Daoy (cell line): ENCODE data around the gene ABRACL. TPM values are rescaled to one million over a fixed set of nuclear protein-coding genes. Genes with fewer than 3 reads are reported as not detected.
"Not testable (repeated sequence)": the region's sequence is repeated elsewhere in the genome, so short reads cannot be mapped to it uniquely, and the experiment has no call there.

Experiments used
- DNase-seq: peaks from one replicate; pipeline ENCODE4 v3.0.0-alpha.2; 2015; ENCODE audit warnings: low read depth
- total RNA-seq: library from RNA; depleted of rRNA; stranded (reverse); fragments of >200 nt; shearing (Covaris generic); gene quantifications from 2 replicates; pipeline ENCODE4 v1.2.3, GENCODE V29; 2014; rRNA removed

Gene ABRACL, protein sequence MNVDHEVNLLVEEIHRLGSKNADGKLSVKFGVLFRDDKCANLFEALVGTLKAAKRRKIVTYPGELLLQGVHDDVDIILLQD
- 83.1 and 85.8 TPM in 2 replicates for total RNA-seq

- DNase-seq = peak; percentile 84
Measured at GRCh38 chr6:139028658-139029469, at the start of gene ABRACL. ABRACL (plus strand) TSS chr6:139028745; CDS start chr6:139034161, 5,416 bp downstream.

DNA sequence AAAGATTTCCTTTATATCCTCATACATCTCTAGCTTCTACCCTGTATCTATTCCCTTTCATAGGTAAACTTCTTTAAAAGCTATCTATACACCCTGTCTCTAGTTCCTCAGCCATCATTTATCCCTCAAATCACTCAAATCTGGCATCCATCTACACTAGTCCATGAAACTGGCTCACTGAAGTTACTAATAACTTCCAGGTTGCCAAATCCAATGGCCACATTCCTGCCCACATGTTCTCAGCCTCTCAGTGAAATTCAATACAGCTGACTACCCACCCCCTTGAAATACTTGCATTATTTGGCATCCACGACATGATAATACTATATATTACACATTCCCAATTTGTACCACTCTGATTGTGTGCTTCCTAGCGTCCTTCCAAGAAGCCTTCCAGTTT, 49.2 kb upstream of the ABRACL start:
- DNase-seq = peak; percentile 21

- no peak for DNase-seq
Measured at GRCh38 chr6:138979813-138980668, 48.5 kb upstream of the ABRACL start.

DNA sequence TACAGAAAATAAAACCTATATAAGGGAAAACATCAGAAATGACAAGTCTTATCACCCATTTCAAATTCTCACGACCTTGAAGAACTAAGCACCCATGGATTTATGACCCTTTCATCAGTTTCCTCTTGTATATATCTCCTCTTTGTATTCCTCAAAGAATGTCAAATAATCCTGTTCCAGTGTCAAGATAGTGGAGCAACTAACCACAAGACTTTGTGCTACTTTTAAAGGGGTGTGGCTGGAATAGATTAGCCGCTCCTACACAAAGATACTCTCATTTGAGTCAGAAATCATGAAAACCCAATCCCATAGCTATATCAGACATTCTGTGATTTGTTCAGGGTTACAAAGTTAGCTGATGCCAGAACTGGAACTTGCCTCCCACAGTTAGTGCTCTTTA, 47.1 kb upstream of the ABRACL start:
- DNase-seq = no peak

DNA sequence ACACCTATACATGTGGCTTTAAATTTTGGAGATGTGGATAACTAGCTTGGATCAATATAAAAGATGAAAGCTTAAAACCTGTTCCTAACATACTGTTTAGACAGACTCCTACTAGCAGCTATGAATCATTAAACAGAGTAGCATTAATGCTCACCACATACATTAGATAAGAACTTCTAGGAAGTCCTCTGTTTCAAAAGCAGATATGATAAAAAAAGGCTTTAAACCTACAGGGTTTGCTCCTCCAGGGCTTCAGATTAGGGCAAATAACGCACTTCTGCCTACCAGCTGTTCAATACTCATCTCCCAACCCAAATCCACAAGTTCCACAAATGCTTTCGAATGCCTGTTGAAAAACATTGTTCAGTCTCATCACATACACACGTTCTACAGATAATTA, 42.0 kb upstream of the ABRACL start:
- DNase-seq = no peak

DNA sequence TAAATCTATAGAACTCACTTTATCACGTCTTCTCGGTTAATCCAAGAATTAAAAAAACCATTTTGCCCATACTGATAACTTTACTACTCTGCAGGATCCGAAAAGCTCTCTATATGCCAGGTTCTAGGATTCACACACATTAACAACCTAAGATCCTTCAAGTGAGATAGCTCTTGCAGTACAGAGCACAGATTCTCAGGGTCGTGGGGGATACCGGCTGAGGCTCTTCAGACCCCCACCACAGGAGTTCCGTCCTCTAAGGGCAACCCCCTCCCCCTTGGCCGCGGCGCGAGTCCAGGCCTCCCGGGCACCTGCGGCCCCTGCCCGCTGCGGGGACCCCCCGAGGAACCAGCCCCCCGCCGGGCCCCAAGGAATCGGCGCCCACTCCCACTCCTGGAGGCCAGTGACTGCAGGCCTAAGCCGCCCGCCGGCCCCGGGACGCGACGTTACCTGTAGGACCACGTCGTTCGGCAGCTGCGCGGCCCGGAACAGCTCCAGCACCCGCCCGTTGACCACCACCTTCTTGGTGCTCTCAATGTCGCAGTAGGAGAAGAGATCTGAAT, 41.4 kb upstream of the ABRACL start:
- no peak for DNase-seq

DNA sequence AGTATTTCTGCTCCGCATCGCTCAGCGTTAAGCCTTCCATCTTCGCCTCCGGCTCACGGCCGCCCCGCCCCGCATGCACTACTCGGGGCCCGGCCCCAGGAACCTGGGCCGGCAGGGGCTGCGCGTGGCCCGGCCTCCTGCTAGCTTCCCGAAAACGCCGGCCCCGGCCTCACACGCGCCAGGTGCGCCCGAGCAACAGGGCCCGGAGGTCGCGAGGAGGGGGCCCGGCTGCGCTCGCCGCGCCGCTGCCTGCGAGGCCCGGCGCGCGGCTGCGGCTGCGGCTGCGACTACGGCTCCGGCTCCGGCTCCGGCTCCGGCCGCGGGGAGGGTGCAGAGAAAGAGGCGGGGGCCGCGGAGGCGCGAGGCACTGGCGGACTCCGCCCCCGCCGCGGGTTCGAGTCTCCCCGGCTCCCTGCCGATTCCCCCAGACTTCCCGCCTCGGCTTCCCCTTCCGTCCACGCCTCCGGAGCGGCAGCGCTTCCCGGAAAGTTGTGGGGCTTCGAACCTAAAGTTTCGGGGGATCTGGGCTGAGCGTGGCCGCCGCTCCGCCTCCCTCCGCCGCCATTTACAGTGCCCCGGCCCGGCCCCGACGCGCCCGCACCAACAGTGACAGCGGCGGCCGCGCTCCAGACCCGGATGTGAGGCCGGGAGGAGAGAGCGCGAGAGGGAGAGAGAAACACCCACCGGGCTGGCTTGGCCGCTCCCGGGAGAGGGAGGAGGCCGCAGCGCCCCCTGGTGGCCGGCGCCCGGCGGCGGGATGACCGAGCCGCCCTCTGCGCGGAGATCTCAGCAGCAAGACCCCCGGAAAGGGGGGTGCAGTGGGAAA, 40.7 kb upstream of the ABRACL start, which contains the start of gene REPS1:
Gene REPS1 (minus strand): TSS at position 611 of the 826 bp plus-strand sequence. CDS start 571 bp downstream, at position 40.
- peak; percentile 93 for DNase-seq

DNA sequence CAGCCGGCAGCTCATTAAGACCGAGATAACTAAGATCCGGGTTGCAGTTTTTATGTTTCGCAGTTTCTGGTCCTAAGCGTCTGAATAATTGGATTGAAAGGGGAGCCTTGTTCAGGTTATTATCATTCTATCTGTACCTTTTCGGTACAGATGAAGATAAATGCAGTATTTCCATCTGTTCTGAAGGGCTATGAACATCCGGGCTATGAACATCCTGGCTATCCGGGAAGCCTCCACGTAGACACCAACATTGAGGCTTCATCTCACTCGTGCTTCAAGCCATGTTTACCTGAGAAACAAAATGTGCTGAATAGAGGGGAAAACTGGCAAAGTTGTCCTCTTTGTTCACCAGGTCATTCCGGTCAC, 40.1 kb upstream of the ABRACL start:
- peak; percentile 10 for DNase-seq

- no peak for DNase-seq
Measured at GRCh38 chr6:138989098-138989983, 39.2 kb upstream of the ABRACL start.

DNA sequence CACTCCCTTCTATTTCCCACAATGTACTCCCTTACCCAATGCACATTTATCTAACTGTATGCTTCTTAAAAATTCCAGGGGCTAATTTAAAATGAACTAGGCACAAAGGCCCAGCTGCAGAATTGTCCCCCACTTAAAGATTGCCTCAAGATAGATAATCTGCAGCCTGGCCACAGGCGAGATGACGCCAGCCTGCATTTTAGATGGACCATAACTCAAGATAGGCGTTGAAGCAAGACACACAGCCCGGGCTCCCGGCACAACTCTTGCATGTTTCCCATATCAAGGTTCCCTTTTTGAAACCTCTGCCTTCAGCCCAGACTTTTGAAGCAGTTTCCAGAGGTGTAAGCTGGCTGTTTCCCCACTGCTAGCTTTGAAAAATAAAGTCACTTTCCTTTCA, 37.3 kb upstream of the ABRACL start:
- no peak for DNase-seq

GRCh38 chr6:138992965-138993364, 35.6 kb upstream of the ABRACL start:
- not testable (repeated sequence) for DNase-seq

DNA sequence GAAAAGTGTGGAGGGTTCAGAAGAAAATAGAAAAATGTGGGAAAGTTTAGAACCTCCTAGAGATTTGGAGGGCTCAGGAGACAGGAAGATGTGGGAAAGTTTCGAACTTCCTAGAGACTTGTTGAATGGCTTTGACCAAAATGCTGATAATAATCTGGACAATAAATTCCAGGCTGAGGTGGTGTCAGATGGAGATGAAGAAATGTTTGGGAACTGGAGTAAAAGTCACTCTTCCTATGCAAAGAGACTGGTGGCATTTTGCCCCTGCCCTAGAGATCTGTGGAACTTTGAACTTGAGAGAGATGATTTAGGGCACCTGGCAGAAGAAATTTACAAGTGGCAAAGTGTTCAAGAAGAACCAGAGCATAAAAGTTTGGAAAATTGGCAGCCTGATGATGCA, 35.1 kb upstream of the ABRACL start:
- DNase-seq = not testable (repeated sequence)

GRCh38 chr6:138996524-138996923, 32.0 kb upstream of the ABRACL start:
- DNase-seq = no peak

DNA sequence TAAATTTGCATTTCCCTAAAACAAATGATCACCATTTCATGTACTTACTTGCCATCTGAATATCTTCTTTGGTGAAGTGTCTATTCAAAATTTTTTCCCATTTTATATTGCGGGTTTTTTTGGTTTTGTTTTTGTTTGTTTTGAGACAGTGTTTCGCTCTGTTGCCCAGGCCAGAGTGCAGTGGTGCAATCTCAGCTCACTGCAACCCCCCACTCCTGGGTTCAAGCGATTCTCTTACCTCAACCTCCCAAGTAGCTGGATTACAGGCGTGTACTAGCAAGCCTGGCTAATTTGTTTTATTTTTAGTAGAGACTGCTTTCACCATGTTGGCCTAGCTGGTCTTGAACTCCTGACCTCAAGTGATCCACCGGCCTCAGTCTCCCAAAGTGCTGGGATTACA, 31.4 kb upstream of the ABRACL start:
- DNase-seq = no peak

DNA sequence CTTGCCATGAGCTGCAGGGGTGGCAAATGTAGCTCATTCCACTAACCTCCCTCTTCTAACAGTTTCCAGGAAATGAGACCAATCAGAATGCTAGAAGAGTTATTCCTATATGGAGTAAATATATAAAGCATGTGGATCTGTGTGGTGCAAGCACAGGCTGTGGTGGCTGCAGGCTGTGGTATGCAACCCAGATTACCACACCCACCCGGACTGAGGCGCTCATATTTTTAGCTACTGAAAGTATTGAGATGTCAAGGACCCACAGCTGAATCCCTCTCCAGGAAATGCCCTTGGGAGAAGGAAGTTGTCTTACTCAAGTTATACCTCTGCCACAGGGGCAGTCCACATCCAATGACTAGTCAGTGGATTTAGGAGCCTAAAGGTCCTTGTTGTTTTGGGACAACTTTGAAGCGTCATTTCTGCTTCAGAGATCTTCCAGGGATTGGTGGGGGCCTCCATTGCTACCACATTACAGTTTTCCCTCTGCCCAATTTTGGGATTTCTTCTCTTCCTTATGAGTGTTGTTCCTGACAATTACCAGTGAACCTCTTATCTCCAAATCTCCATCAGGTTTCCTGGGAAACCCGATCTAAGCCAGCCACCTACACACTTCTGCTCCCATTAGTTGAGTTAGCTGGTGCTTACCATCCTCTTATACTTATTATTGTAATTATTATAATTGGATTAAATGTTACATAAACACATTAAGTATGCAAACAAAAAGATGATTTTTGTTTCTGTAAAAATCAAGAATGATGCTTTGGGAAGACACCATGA, 28.4 kb upstream of the ABRACL start:
- no peak for DNase-seq

GRCh38 chr6:139003751-139004150, 24.8 kb upstream of the ABRACL start:
- no peak for DNase-seq

DNA sequence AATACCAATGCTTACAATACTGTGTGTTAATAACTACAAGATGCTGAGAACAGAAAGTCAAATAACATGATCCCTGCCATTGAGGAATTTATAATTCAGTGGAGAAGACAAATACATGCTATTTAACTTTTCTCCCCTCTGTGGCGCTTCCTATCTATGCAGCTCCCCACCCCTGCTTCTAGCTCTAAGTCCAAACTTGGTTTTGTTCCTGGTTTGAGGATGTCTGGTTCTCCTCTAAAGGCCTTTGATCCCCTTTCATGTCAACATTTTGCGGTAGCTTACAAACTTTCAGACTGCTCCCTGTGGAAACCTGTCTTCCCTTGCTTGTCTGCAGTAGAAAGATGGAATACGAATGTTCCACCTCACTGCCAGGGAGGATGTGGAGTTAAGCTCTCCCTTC, 22.1 kb upstream of the ABRACL start:
- no peak for DNase-seq

GRCh38 chr6:139007428-139007827, 21.1 kb upstream of the ABRACL start:
- no peak for DNase-seq

DNA sequence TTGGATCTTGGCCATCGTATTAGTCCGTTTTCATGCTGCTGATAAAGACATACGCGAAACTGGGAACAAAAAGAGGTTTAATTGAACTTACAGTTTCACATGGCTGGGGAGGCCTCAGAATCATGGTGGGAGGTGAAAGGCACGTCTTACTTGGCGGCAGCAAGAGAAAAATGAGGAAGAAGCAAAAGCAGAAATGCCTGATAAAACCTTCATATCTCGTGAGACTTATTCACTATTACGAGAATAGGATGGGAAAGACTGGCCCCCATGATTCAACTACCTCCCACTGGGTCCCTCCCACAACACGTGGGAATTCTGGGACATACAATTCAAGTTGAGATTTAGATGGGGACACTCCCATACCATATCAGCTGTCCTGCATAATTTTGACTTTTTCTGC, 20.4 kb upstream of the ABRACL start:
- DNase-seq = no peak

GRCh38 chr6:139010674-139011073, 17.9 kb upstream of the ABRACL start:
- no peak for DNase-seq
